Measurements from ENCODE around the gene FAM222B.
"Not testable (repeated sequence)": the region's sequence is repeated elsewhere in the genome, so short reads cannot be mapped to it uniquely, and the experiment has no call there.

FAM222B gene

GRCh38 chr17:28744104-28744971 lies 98.3 kb downstream of the FAM222B start:
- DNase-seq: peak; percentile 79

DNA sequence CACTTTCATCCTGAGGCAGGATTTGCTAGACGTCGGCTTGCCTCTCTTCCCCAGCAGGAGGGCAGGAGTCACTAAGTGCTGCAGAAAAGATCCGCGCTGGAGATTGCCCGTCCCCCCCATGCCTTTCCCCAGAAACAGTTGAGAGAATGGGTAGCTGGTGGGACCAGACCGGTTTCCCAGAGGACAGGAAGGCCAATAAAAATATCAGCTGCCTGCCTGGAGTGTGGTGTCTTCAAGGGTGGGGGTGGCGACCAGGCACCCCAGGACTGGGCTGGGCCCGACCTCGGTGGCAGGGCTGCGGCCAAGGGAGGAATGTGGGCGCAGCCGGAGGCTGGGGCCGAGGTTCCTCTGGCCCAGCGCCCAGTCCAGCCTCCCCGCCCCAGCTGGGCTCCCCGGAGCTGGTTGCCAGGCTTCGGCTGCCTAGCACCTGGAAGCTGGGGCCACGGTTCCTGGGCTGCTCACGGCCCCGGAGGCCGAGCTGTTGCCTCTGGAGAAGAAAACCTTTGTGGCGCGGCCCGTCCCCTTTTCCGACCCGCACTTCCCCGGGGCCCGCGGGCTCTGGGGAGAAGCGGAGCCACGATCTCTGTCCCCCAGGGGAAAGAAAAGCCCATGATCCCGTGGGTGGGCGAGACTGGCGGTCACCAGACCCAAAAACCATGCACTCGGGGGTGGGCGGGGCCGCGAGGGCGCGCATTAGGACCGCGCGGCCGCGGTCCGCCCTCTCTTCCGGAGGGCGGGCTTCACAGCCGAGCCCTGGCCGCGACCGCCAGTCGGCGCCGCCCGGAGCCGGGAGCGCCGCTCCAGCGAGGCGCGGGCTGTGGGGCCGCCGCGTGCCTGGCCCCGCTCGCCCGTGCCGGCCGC lies 99.1 kb downstream of the FAM222B start, which contains the start of gene TRAF4:
Gene TRAF4, plus strand, starts transcription at position 769 of the 861 bp plus-strand sequence. CDS start 102 bp downstream, outside the sequence.
- DNase-seq: peak; percentile 92

DNA sequence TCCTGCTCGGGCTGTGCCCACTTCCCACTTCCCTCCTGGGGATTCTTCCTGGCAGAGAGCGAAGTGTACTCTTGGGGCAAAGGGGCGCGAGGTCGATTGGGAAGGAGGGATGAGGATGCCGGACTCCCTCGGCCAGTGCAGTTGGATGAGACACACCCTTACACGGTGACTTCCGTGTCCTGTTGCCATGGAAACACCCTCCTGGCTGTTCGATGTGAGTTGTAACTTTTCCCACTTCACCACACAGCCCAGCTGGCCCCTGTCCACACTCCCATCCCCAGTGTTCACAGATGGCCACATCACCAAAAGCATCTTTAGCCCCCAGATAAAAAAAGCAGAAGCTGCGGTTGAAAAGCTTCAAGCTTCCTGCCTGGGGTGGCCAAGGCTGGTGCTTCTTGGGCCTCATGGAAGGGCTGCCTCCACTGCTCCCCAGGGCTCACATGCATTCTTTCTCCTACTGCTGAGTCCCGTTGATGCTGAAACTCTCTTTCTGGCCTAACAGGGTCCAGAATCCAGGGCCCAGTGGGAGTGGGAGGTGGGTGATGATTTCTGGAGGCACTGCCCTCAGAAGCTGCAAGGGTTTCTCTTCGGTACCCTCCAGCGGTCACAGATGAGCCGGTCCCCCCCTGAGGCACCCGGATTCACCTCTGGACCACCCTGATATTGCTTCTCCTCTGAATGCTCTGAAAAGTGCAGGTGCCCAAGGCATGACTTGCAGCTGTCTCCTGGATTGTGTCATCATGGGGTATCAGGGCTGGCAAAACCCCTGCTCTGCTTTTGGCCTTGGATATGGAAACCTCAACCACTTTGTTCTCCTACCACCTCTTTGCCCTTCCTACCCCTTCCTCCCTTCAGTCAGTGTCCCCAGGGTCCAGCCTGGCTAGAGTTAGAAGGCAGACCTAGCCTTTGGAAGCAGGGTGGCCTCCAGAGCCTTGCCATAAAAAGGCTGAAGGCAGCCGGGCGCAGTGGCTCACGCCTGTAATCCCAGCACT lies 100.9 kb downstream of the FAM222B start:
- DNase-seq: no peak

DNA sequence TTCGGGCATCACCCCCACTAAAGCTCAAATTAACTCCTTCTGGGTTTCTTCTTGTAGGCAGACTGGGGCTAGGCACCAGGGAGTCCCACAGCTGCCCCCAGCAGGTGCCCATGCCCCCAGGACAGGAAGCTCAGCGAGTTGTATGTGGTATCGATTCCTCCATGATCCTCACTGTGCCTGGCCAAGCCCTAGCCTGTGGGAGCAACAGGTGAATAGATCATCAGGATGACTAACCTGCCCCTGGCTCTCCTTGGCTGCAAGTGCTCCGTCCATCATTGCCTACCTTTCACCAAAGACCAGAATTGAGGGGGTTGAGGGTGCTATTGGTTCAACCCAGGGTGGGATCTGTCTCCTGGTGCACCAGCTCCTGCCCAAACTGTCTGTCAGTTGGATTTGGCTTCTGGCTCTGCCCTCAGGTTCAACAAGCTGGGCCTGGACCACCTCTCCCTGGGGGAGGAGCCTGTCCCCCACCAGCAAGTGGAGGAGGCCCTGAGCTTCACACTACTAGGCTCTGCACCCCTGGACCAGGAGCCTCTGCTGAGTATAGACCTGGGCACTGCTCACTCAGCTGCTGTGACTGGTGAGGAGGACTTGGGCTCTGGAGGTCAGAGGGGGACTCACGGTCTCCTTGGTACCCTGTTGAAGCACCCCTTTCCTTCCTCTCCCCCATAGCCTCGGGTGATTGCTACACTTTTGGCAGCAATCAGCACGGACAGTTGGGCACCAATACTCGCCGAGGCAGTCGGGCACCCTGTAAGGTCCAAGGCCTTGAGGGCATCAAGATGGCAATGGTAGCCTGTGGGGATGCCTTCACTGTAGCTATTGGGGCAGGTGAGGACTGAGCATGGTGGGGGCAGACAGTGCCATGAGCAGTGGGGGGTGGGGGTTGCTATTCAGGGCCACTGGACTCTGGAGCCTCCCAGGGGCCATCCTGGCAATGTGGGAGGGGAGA lies 101.9 kb downstream of the FAM222B start:
- DNase-seq: no peak

GRCh38 chr17:28738680-28739384 lies 103.8 kb downstream of the FAM222B start:
- peak; percentile 66 for DNase-seq

- DNase-seq: no peak
Observed at GRCh38 chr17:28737770-28738679, 104.6 kb downstream of the FAM222B start.

DNA sequence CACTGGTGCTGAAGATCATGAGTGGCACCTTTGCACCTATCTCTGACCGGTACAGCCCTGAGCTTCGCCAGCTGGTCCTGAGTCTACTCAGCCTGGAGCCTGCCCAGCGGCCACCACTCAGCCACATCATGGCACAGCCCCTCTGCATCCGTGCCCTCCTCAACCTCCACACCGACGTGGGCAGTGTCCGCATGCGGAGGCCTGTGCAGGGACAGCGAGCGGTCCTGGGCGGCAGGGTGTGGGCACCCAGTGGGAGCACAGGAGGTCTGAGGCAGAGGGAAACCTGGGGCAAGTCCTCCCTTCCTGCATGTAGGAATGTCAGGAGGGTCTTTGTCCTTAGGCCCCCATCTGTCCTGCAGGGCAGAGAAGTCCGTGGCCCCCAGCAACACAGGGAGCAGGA lies 105.3 kb downstream of the FAM222B start:
- DNase-seq: no peak

DNA sequence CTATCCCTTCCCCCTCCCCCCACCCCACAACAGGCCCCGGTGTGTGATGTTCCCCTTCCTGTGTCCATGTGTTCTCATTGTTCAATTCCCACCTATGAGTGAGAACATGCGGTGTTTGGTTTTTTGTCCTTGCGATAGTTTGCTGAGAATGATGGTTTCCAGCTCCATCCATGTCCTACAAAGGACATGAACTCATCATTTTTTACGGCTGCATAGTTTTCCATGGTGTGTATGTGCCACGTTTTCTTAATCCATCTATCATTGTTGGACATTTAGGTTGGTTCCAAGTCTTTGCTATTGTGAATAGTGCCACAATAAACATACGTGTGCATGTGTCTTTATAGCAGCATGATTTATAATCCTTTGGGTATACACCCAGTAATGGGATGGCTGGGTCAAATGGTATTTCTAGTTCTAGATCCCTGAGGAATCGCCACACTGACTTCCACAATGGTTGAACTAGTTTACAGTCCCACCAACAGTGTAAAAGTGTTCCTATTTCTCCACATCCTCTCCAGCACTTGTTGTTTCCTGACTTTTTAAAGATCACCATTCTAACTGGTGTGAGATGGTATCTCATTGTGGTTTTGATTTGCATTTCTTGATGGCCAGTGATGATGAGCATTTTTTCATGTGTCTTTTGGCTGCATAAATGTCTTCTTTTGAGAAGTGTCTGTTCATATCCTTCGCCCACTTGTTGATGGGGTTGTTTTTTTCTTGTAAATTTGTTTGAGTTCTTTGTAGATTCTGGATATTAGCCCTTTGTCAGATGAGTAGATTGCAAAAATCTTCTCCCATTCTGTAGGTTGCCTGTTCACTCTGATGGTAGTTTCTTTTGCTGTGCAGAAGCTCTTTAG lies 106.4 kb downstream of the FAM222B start:
- DNase-seq: not testable (repeated sequence)

DNA sequence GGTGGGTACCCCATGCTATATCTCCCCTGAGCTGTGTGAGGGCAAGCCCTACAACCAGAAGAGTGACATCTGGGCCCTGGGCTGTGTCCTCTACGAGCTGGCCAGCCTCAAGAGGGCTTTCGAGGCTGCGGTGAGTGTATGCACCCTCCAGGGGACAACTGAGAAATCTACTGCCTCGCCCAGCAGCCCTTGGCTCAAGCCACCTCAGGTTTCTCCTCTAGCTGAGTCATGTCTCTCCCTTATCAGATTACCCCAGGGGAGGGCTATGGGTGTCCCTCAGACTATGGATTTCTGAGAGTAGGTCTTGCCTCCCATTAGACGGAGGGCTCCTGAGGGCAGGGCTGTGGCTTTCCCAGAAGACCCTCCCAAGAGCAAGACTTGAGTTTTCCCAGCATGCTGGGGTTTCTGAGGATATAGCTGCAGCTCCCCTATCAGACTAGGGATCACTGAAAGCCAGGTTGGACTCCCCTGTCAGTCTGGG lies 107.3 kb downstream of the FAM222B start:
- no peak for DNase-seq

GRCh38 chr17:28734712-28735241 lies 107.8 kb downstream of the FAM222B start:
- no peak for DNase-seq

DNA sequence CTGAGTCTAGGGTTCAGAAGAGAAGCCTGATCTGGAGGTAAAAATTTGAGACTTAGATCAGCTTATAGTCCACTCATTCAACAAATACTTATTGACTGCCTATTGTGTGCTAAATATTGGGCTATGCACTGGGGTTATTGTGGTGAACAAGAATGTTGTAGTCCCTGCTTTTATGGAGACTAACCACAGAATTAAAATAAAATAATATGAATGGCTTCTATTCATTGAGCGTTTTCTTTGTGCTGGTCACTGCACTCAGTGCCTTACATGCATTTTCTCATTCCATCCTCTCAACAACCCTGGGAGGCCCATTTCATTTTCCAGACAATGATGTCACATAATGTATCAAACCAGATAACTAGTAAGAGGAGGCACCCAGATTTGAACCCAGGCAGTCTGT lies 109.2 kb downstream of the FAM222B start:
- no peak for DNase-seq

DNA sequence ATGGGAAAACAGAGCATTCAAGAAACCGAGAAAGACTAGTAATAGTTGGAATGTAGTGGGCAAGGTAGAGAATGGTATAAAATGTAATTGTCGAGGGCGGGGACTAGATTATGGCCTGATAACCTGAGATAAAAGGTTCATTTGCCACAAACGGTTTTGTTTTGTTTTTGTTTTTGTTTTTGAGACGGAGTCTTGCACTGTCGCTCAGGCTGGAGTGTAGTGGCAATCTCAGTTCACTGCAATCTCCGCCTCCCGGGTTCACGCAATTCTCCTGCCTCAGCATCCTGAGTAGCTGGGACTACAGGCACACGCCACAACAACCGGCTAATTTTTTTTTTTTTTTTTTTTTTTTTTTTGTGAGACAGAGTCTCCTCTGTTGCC lies 112.7 kb downstream of the FAM222B start:
- DNase-seq: no peak

DNA sequence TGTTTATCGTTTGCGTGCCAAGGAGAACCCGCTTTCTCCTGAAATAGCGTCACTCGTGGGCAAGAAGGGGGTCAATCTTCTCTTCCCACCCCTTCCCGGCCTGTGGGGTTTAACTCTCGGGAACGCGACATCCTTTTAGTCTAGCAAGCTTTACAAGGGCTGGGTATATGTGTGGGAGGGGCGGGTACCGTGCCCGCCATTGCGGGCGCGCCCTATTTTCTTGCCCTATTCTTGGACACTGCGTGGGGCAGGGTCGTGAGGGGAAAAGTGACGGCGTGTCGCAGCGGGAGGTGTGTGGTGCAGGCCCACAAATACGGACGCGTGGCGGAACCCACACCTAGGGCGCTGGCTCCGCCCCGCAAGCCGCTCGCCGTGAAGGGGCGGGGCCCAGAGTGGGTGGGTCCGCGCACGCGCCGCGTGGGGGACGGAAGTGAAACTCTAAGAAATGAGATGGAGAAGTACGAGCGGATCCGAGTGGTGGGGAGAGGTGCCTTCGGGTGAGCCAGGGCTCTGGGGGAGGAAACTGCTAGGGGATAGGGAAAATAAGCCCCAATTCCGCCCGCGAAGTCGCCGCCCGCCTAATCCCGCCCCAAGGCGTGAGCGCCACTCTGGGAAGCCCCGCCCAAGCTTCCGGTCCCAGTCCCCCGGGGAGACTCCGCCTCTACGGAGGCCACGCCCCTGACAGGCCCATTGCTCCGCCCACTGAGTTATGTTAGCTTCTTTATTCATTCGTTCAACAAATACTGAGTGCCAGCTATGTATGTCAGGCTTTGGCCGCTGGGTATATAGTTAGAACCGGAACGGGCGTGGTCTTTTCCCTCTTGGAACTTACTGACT lies 114.0 kb downstream of the FAM222B start, which contains the start of gene NEK8:
Gene NEK8, plus strand, starts transcription at position 425 of the 837 bp plus-strand sequence. Its CDS starts 26 bp downstream, at position 451.
- peak; percentile 98 for DNase-seq

DNA sequence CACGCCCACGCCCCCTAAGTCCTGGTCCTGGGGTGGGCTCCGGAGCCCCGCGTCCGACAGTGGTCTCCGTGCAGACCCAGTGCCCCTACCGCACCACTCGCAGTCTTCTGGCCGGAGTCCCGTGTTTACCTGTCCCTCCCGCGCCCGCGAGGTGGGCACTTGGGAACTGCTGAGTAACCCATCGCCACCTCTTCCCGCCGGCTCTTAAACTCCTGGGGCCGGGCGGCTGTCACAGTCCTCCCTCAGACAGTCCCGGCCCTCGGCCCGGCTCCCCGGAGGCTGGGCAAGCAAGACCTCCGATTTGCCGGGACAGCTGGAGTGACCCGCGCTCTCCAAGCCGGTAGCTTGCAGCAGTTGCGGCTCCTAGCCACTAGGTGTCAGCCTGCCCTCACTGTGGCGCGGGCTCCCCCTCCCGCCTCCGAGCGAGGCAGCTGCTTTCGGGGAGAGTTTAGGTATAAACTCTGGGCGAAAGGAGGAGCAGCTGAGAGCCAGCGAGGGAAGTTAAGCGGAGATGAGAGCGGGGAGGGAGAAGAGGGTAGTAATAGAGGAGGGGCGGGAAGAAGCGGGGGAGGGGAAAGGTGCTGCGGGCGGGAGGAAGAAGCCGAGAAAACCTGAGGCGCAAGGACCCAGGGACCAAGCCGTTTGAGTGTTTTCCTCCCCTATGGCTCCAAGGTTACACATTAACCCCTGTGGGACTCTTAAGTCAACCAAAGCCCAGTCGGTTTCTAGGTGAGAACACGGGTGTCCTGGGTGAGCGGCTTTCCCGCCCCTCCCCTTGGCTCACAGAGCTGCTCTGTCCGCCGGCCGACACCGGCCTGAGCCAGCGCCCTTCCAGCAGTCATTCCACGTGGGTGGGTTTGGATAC lies 115.7 kb downstream of the FAM222B start:
- peak; percentile 95 for DNase-seq

DNA sequence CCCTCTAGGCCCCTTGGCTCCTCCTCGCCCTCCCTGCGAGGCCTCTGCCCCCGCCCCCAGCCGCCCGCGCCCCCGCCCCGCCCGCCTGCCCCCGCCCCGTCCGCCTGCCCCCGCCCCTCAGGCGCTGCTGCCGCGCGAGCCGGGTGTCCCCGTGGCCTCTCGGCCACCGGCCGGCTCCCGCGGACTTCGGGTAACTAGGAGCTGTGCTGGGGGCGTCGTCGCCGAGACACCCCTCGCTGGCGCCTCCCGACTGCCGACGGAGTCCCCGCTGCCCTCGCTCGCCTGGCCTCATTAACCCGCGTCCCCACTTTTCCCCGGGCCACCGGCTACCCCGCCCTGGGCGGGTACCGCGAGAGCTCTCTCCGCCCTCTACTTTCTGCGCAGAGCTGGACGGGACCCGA lies 116.4 kb downstream of the FAM222B start, which contains the start of gene TLCD1:
Gene TLCD1, minus strand, starts transcription at position 8 of the 401 bp plus-strand sequence. CDS start 136 bp downstream, outside the sequence.
- peak; percentile 89 for DNase-seq
